Measurements from ENCODE around the gene RFNG. TPM values are rescaled to one million over a fixed set of nuclear protein-coding genes. Genes with fewer than 3 reads are reported as not detected.

Gene RFNG
- total RNA-seq, 1 experiment from 2014 or later = 43.4 TPM

DNA sequence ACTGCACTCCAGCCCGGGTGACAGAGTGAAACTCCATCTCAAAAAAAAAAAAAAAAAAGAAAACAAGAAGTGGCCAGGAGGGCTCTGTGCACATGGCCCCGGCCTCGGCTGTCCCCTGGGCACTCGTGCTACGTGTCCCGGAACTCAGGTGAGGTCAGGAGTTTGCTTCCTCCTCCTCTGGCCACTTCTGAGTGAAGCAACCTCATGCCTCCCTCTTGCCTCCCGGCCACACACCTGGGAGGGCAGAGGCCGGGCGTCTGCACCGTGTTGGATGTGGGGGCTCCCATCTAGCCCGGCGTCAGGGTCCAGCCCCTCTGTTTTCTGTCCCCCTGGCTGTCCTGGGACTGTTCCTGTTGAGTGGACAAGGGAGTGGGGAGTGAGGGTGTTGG is 52.0 kb downstream of the RFNG start:
- CTCF ChIA-PET = interaction anchor here (0.7 kb wide), 1 partner anchor 1761 kb away, joined by 5 read pairs; no protein-coding TSS in a partner anchor

DNA sequence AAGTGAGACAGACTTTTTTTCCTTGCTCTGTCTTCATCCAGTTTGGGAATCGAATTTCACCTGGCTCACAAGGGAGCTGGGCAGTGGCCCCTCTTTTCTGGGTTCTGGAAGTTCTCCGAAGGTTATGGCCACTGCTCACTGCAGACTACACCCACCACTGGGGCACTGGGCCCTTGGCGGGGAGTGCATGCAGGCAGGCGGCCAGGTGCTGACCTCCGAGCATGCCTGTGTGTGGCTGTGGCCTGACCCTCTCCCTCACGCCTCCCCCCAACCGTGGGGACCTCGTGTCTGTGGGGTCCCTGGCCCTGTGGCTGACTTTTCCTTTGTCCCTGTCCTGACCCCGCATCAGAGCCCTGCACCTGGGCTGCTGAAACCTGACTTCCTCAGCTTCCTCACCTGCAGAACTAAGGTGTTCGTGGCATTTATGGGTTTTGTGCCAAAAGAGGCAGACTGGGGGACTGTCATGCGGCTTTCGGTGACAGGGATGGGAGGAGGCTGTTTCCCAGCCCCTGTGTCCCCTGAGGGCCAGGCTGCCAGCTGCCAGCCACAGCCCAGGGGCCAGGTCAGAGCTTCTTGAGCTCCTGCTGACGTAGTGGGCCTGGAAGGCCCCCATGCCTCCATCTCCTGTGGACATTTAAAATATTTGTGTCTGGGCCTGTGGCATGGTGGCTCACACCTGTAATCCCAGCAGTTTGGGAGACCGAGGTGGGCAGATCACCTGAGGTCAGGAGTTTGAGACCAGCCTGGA is 52.7 kb downstream of the RFNG start:
- in situ Hi-C loops (cut with HindIII; ENCODE audit: low pct_unique_long_range_greater_than_20kb, low sequenced_read_pairs) (no loop called here), intact Hi-C loops (cut with micrococcal nuclease; ENCODE audit: unreplicated experiment) (no loop called here)
- Histone ChIP-seq H3K4me3 (ENCODE audit: low read depth in 2 of 2, low read length in 2 of 2) (no peak overlapping the region), H3K36me3 (ENCODE audit: control insufficient read depth, insufficient read depth, low read length) (no peaks in the 10 kb centered on the region), H3K27ac (ENCODE audit: low read length) (no peak overlapping the region), H3K4me1 (ENCODE audit: control insufficient read depth, insufficient read depth, low read length) (peaks cover 15% of the 10 kb centered on the region), H3K9me3 (ENCODE audit: control insufficient read depth, insufficient read depth, low read depth, low read length) (no peaks in the 10 kb centered on the region), H3K27me3 (ENCODE audit: control insufficient read depth, insufficient read depth, low read length) (no peaks in the 10 kb centered on the region)
- TSS peak; percentile 49 for BruUV-seq (replicated peaks)
- no peak for TF ChIP-seq TCF7L2 (IDR thresholded peaks at IDR 0.05; ENCODE audit: low read depth, low read length)
- TF ChIP-seq SIN3A (IDR thresholded peaks at IDR 0.05; ENCODE audit: borderline replicate concordance, insufficient read depth, low read depth, low read length) = no peak
- TF ChIP-seq, protein P1, sequence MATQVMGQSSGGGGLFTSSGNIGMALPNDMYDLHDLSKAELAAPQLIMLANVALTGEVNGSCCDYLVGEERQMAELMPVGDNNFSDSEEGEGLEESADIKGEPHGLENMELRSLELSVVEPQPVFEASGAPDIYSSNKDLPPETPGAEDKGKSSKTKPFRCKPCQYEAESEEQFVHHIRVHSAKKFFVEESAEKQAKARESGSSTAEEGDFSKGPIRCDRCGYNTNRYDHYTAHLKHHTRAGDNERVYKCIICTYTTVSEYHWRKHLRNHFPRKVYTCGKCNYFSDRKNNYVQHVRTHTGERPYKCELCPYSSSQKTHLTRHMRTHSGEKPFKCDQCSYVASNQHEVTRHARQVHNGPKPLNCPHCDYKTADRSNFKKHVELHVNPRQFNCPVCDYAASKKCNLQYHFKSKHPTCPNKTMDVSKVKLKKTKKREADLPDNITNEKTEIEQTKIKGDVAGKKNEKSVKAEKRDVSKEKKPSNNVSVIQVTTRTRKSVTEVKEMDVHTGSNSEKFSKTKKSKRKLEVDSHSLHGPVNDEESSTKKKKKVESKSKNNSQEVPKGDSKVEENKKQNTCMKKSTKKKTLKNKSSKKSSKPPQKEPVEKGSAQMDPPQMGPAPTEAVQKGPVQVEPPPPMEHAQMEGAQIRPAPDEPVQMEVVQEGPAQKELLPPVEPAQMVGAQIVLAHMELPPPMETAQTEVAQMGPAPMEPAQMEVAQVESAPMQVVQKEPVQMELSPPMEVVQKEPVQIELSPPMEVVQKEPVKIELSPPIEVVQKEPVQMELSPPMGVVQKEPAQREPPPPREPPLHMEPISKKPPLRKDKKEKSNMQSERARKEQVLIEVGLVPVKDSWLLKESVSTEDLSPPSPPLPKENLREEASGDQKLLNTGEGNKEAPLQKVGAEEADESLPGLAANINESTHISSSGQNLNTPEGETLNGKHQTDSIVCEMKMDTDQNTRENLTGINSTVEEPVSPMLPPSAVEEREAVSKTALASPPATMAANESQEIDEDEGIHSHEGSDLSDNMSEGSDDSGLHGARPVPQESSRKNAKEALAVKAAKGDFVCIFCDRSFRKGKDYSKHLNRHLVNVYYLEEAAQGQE (IDR thresholded peaks at IDR 0.05; ENCODE audit: insufficient read depth in 1 of 2, low read depth in 2 of 2, low read length in 1 of 2) = no peak
- TF ChIP-seq, protein P2, sequence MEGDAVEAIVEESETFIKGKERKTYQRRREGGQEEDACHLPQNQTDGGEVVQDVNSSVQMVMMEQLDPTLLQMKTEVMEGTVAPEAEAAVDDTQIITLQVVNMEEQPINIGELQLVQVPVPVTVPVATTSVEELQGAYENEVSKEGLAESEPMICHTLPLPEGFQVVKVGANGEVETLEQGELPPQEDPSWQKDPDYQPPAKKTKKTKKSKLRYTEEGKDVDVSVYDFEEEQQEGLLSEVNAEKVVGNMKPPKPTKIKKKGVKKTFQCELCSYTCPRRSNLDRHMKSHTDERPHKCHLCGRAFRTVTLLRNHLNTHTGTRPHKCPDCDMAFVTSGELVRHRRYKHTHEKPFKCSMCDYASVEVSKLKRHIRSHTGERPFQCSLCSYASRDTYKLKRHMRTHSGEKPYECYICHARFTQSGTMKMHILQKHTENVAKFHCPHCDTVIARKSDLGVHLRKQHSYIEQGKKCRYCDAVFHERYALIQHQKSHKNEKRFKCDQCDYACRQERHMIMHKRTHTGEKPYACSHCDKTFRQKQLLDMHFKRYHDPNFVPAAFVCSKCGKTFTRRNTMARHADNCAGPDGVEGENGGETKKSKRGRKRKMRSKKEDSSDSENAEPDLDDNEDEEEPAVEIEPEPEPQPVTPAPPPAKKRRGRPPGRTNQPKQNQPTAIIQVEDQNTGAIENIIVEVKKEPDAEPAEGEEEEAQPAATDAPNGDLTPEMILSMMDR (IDR thresholded peaks at IDR 0.05) = no peak
- no peak for TF ChIP-seq POLR2AphosphoS5 (IDR thresholded peaks at IDR 0.05; ENCODE audit: low read depth, low read length)
- POLR2A ChIA-PET = no interaction called here
- CTCF ChIA-PET = interaction anchor here (0.7 kb wide), 1 partner anchor 1761 kb away, joined by 5 read pairs; no protein-coding TSS in a partner anchor
- DNase-seq (ENCODE audit: low read depth, low spot score) = no peak
- no peak for ATAC-seq

More for the DNA sequence above, 52.0 kb downstream of the RFNG start:
- POLR2A ChIA-PET = no interaction called here
- TF ChIP-seq SIN3A (IDR thresholded peaks at IDR 0.05; ENCODE audit: borderline replicate concordance, insufficient read depth, low read depth, low read length) = no peak
- TF ChIP-seq, protein P2 (IDR thresholded peaks at IDR 0.05) = no peak
- no peak for TF ChIP-seq POLR2AphosphoS5 (IDR thresholded peaks at IDR 0.05; ENCODE audit: low read depth, low read length)
- TF ChIP-seq TCF7L2 (IDR thresholded peaks at IDR 0.05; ENCODE audit: low read depth, low read length) = no peak
- TF ChIP-seq, protein P1 (IDR thresholded peaks at IDR 0.05; ENCODE audit: insufficient read depth in 1 of 2, low read depth in 2 of 2, low read length in 1 of 2) = no peak
- no peak overlapping the region for H3K4me3 ChIP-seq (ENCODE audit: low read depth in 2 of 2, low read length in 2 of 2)
- no peaks in the 10 kb centered on the region for H3K36me3 ChIP-seq (ENCODE audit: control insufficient read depth, insufficient read depth, low read length)
- peaks cover 22% of the 10 kb centered on the region for H3K4me1 ChIP-seq (ENCODE audit: control insufficient read depth, insufficient read depth, low read length)
- no peaks in the 10 kb centered on the region for H3K9me3 ChIP-seq (ENCODE audit: control insufficient read depth, insufficient read depth, low read depth, low read length)
- in situ Hi-C loops (cut with HindIII; ENCODE audit: low pct_unique_long_range_greater_than_20kb, low sequenced_read_pairs) (no loop called here), intact Hi-C loops (cut with micrococcal nuclease; ENCODE audit: unreplicated experiment) (no loop called here)
- ATAC-seq = no peak
- no peak overlapping the region for H3K27ac ChIP-seq (ENCODE audit: low read length)
- no peaks in the 10 kb centered on the region for H3K27me3 ChIP-seq (ENCODE audit: control insufficient read depth, insufficient read depth, low read length)
- BruUV-seq (replicated peaks) = no TSS peak
- no peak for DNase-seq (ENCODE audit: low read depth, low spot score)

All from Panc1 (cell line).